Measurements from ENCODE around the gene MFSD11. TPM values are rescaled to one million over a fixed set of nuclear protein-coding genes. Genes with fewer than 3 reads are reported as not detected.

Gene MFSD11
- total and polyA plus RNA-seq, 2 of the 8 experiments (the other 6 are each of a cell fraction or from before 2014, with no cell fraction given) = 17.7 to 19.8 TPM

- Histone ChIP-seq H3K23ac (ENCODE audit: insufficient read length) (no peak overlapping the region), H3K79me1 (ENCODE audit: low read depth, low read length) (peaks cover 3% of the 10 kb centered on the region; the same call in 1 of the 2 replicates), H4K91ac (replicated peaks; ENCODE audit: insufficient read length, low read length) (no peak overlapping the region), H3K23me2 (ENCODE audit: low read depth, low read length) (no peaks in the 10 kb centered on the region), H2BK5ac (ENCODE audit: low read depth, low read length) (no peak overlapping the region), H3K14ac (ENCODE audit: insufficient read length) (no peak overlapping the region), H2BK120ac (replicated peaks; ENCODE audit: low read depth, low read length) (no peak overlapping the region), H3K27me3 (replicated peaks in 1 of 4; ENCODE audit: control insufficient read depth in 3 of 4, extremely low read depth in 1 of 4, insufficient read depth in 3 of 4, low read length in 3 of 4) (no peaks in the 10 kb centered on the region; a peak in 1 of 7 replicates), H3K79me2 (ENCODE audit: control insufficient read depth in 1 of 2, insufficient read depth in 2 of 2, low read length in 2 of 2) (no peaks in the 10 kb centered on the region), H3K4me2 (ENCODE audit: insufficient read depth in 1 of 2, low read depth in 2 of 2, low read length in 2 of 2) (no peak overlapping the region), H3K56ac (replicated peaks; ENCODE audit: insufficient read length, low read depth, low read length) (no peak overlapping the region), H4K20me1 (replicated peaks in 1 of 2; ENCODE audit: control insufficient read depth in 1 of 2, insufficient read depth in 2 of 2, low read length in 2 of 2) (no peaks in the 10 kb centered on the region), H3K9me3 (ENCODE audit: insufficient read depth in 2 of 2, low read depth in 1 of 2, low read length in 1 of 2) (no peaks in the 10 kb centered on the region), H2BK20ac (ENCODE audit: low read length) (no peak overlapping the region), H3K36me3 (ENCODE audit: control insufficient read depth in 2 of 4, insufficient read depth in 4 of 4, low read length in 3 of 4) (no peaks in the 10 kb centered on the region), H2BK15ac (ENCODE audit: low read length) (no peak overlapping the region), H2AK5ac (ENCODE audit: low read depth, low read length) (no peak overlapping the region), H2BK12ac (ENCODE audit: low read depth, low read length) (no peak overlapping the region), H3K27ac (ENCODE audit: low read depth, low read length) (no peak overlapping the region), H3K9ac (replicated peaks in 1 of 4; ENCODE audit: extremely low read depth in 1 of 4, low read depth in 3 of 4, low read length in 3 of 4) (no peak overlapping the region; a peak in 1 of 7 replicates), H3K4me1 (replicated peaks in 1 of 4; ENCODE audit: control insufficient read depth in 3 of 4, insufficient read depth in 4 of 4, low read length in 3 of 4) (peaks cover 0 to 29% (median 23%) of the 10 kb centered on the region in 4 experiments; a peak in 6 of 7 replicates), H3K4me3 (ENCODE audit: extremely low read depth in 1 of 4, insufficient read depth in 2 of 4, low read depth in 3 of 4, low read length in 4 of 4) (no peak overlapping the region), H3K18ac (ENCODE audit: extremely low read depth, low read length) (no peak overlapping the region), H4K8ac (ENCODE audit: extremely low read depth, insufficient read depth, low read length) (no peak overlapping the region), H2AFZ (ENCODE audit: low read length) (no peak overlapping the region), H3K4ac (replicated peaks; ENCODE audit: insufficient read length, low read depth, low read length) (no peak overlapping the region), H4K5ac (ENCODE audit: insufficient read length, low read depth, low read length) (no peak overlapping the region)
- no peak for FAIRE-seq
- ChIA-PET CTCF (ENCODE audit: partially characterized antibody) (interaction anchor here (1.3 to 3.9 kb wide), 6 partner anchors 12 to 78 kb away, joined by 4 to 24 read pairs (median 12); no protein-coding TSS in a partner anchor), POLR2A (ENCODE audit: partially characterized antibody) (interaction anchor here (0.8 to 1.4 kb wide), 3 partner anchors 8 to 142 kb away, joined by 3 to 4 read pairs (median 3); no protein-coding TSS in a partner anchor)
- TF ChIP-seq SUZ12 (IDR thresholded peaks at IDR 0.05; ENCODE audit: low read length) = no peak
- TF ChIP-seq RXRA (IDR thresholded peaks at IDR 0.05; ENCODE audit: insufficient read depth, low read depth, low read length) = no peak
- TF ChIP-seq SP1 (IDR thresholded peaks at IDR 0.05; ENCODE audit: low read depth, low read length) = no peak
- TF ChIP-seq KDM1A (IDR thresholded peaks at IDR 0.05; ENCODE audit: borderline replicate concordance, low read length) = no peak
- TF ChIP-seq SIN3A (conservative IDR thresholded peaks at IDR 0.05 in 1 of 2, IDR thresholded peaks at IDR 0.05 in 1 of 2; ENCODE audit: low read depth in 1 of 2, low read length in 2 of 2) = no peak
- no peak for TF ChIP-seq CHD2 (IDR thresholded peaks at IDR 0.05; ENCODE audit: low read length)
- TF ChIP-seq YY1 (IDR thresholded peaks at IDR 0.05; ENCODE audit: low read depth, low read length) = no peak
- no peak for TF ChIP-seq HDAC2 (IDR thresholded peaks at IDR 0.05; ENCODE audit: borderline replicate concordance in 1 of 2, low read depth in 2 of 2, low read length in 2 of 2)
- no peak for DNase-seq (ENCODE audit: low read depth in 1 of 2, low spot score in 2 of 2)
- WGBS, 2 experiments (ENCODE audit: extremely low coverage in 1 of 2, insufficient coverage in 1 of 2, insufficient read length in 1 of 2, insufficient replicate concordance in 2 of 2, low coverage in 1 of 2, low lambda C conversion rate in 2 of 2, missing lambda C conversion rate in 1 of 2) = 44% methylated on average over 2 of the region's 2 CpGs; no CpG with 5 or more reads in 1 of the 2 experiments
Observed at GRCh38 chr17:76702076-76702475, 35.8 kb upstream of the MFSD11 start.
